ENCODE measurements around the gene INF2.

The INF2 gene

GRCh38 chr14:104677512-104678332 is 11.7 kb upstream of the INF2 start:
- peak; percentile 71 for DNase-seq

- DNase-seq = no peak
Observed at GRCh38 chr14:104678346-104678745, 11.1 kb upstream of the INF2 start.

GRCh38 chr14:104678901-104679705 is 10.3 kb upstream of the INF2 start:
- no peak for DNase-seq

GRCh38 chr14:104680056-104680805 is 9.2 kb upstream of the INF2 start:
- no peak for DNase-seq

GRCh38 chr14:104680806-104681688 is 8.4 kb upstream of the INF2 start:
- DNase-seq = no peak

GRCh38 chr14:104681689-104682074 is 7.7 kb upstream of the INF2 start:
- peak; percentile 30 for DNase-seq

- DNase-seq = no peak
Observed at GRCh38 chr14:104682107-104682593, 7.3 kb upstream of the INF2 start.

GRCh38 chr14:104683653-104684448 is 5.6 kb upstream of the INF2 start:
- DNase-seq = no peak

- no peak for DNase-seq
Observed at GRCh38 chr14:104684449-104684821, 5.0 kb upstream of the INF2 start.

GRCh38 chr14:104685216-104685997 is 4.0 kb upstream of the INF2 start:
- DNase-seq = no peak

- no peak for DNase-seq
Observed at GRCh38 chr14:104685998-104686610, 3.3 kb upstream of the INF2 start.

GRCh38 chr14:104686624-104687517 is 2.5 kb upstream of the INF2 start:
- no peak for DNase-seq

GRCh38 chr14:104687601-104688504 is 1.6 kb upstream of the INF2 start:
- peak; percentile 78 for DNase-seq

- peak; percentile 33 for DNase-seq
Observed at GRCh38 chr14:104688505-104689108, 811 bp upstream of the INF2 start.

- no peak for DNase-seq
Observed at GRCh38 chr14:104689881-104690711, 678 bp downstream of the INF2 start.

GRCh38 chr14:104690861-104691455 is 1.5 kb downstream of the INF2 start:
- no peak for DNase-seq

Measured in COR-L47 (cell line).